ENCODE data around the gene TM4SF4. TPM values are rescaled to one million over a fixed set of nuclear protein-coding genes. Genes with fewer than 3 reads are reported as not detected.
A peak's percentile ranks its signal among the peaks of the same experiment; 100 is the strongest.

TM4SF4 gene
- total and polyA plus RNA-seq, 7 donors, result 0.92 to 17.1 (median 5.0) TPM; not detected in 1

DNA sequence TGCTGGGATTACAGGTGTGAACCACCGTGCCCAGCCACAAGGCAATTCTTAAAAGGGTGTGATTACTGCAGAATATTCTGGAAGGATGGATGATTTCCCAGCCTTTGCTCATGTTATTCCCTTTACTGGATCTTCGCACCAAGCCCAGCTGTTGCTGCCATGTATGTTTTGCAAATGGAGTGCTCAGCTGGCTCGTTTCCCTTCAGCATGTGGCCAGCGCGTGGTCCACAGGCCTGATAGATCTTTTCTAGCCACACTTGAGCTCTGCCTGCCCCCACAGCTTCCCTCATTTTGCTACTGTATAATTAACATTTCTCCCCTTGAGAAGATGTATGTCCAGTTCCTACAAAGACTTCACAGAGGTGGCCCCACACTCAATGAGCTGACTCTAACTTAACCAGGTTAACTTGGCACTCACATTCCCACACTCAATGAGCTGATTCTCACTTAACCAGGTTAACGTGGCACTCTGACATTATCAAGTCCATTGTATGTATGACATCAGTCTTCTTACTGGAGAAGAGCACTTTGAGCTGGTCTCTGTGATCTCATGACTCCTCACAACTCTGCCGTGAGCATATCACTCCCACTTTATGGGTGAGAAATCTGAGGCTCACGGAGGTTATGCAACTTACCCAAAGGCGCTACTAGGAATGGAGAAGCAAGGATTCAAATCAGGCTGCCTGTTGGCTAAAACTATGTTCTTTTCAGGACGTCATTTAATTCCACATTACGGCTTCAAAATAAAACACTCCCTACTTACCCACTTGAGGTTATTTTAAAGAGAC lies 49.2 kb downstream of the TM4SF4 start:
- no peak for TF ChIP-seq CTCF (IDR thresholded peaks at IDR 0.05)
- no peak for TF ChIP-seq POLR2AphosphoS5 (IDR thresholded peaks at IDR 0.05)
- no peak for TF ChIP-seq POLR2A (IDR thresholded peaks at IDR 0.05)
- TF ChIP-seq EP300 (IDR thresholded peaks at IDR 0.05), result no peak
- H3K4me1 ChIP-seq, result peaks cover 0 to 21% (median 14%) of the 10 kb centered on the region in 4 donors
- 78 to 85% methylated on average over 11 of the region's 11 CpGs for WGBS, 2 donors
- intact Hi-C loops (cut with DNase I), result no loop called here
- H3K36me3 ChIP-seq, result peaks cover 4 to 70% (median 21%) of the 10 kb centered on the region in 4 donors
- H3K9me3 ChIP-seq, result no peaks in the 10 kb centered on the region
- H3K27me3 ChIP-seq, result no peaks in the 10 kb centered on the region
- H3K27ac ChIP-seq, result no peak overlapping the region
- H3K4me3 ChIP-seq, result no peak overlapping the region
- no peak for DNase-seq

- peaks cover 0 to 62% (median 37%) of the 10 kb centered on the region in 4 donors for H3K4me1 ChIP-seq
- H3K4me3 ChIP-seq, result no peak overlapping the region
- intact Hi-C loops (cut with DNase I), result loop anchor here (2.0 to 5.0 kb wide), 2 partner anchors 131 to 190 kb away; partner anchors contain the start of gene WWTR1
- H3K9me3 ChIP-seq, result no peaks in the 10 kb centered on the region
- H3K36me3 ChIP-seq, result peaks cover 4 to 38% (median 8%) of the 10 kb centered on the region in 4 donors
- 26 to 56% methylated on average over 5 of the region's 5 CpGs for whole genome bisulfite sequencing, 2 donors
- DNase-seq, result no peak
- H3K27ac ChIP-seq, result peak overlapping the region; percentile 52 to 66 (median 56)
- H3K27me3 ChIP-seq, result no peaks in the 10 kb centered on the region
- TF ChIP-seq EP300 (IDR thresholded peaks at IDR 0.05), result no peak
- no peak for TF ChIP-seq POLR2A (IDR thresholded peaks at IDR 0.05)
- peak in 1 of 4 experiments; percentile 26 for TF ChIP-seq CTCF (IDR thresholded peaks at IDR 0.05)
- TF ChIP-seq POLR2AphosphoS5 (IDR thresholded peaks at IDR 0.05), result peak in 1 of 4 donors; percentile 26
Measured at GRCh38 chr3:149527531-149528339, 53.2 kb downstream of the TM4SF4 start.

- Histone ChIP-seq H3K4me1 (peaks cover 0 to 67% (median 42%) of the 10 kb centered on the region in 4 donors), H3K4me3 (no peak overlapping the region), H3K27ac (peak overlapping the region; percentile 52 to 66 (median 56)), H3K9me3 (no peaks in the 10 kb centered on the region), H3K36me3 (peaks cover 4 to 34% (median 8%) of the 10 kb centered on the region in 4 donors), H3K27me3 (no peaks in the 10 kb centered on the region)
- TF ChIP-seq CTCF (IDR thresholded peaks at IDR 0.05) (no peak), POLR2AphosphoS5 (IDR thresholded peaks at IDR 0.05) (peak in 3 of 4 donors; percentile 9 to 79 (median 58)), EP300 (IDR thresholded peaks at IDR 0.05) (peak in 1 of 4 donors; percentile 40), POLR2A (IDR thresholded peaks at IDR 0.05) (no peak)
- DNase-seq, result no peak
- intact Hi-C loops (cut with DNase I), result loop anchor here (2.0 to 5.0 kb wide), 2 partner anchors 131 to 189 kb away; partner anchors contain the start of gene WWTR1
- 12 to 46% methylated on average over 4 of the region's 4 CpGs for WGBS, 2 donors
Measured at GRCh38 chr3:149528340-149528650, 53.8 kb downstream of the TM4SF4 start.

- 78 to 88% methylated on average over 2 of the region's 2 CpGs for WGBS, 2 donors
- Histone ChIP-seq H3K27me3 (no peaks in the 10 kb centered on the region), H3K9me3 (no peaks in the 10 kb centered on the region), H3K36me3 (peaks cover 4 to 26% (median 6%) of the 10 kb centered on the region in 4 donors), H3K27ac (peak overlapping the region; percentile 52 to 66 (median 56)), H3K4me3 (no peak overlapping the region), H3K4me1 (peaks cover 0 to 75% (median 50%) of the 10 kb centered on the region in 4 donors)
- no peak for DNase-seq
- intact Hi-C loops (cut with DNase I), result loop anchor here (2.0 to 5.0 kb wide), 2 partner anchors 130 to 188 kb away; partner anchors contain the start of gene WWTR1
- no peak for TF ChIP-seq CTCF (IDR thresholded peaks at IDR 0.05)
- no peak for TF ChIP-seq POLR2A (IDR thresholded peaks at IDR 0.05)
- no peak for TF ChIP-seq POLR2AphosphoS5 (IDR thresholded peaks at IDR 0.05)
- no peak for TF ChIP-seq EP300 (IDR thresholded peaks at IDR 0.05)
Measured at GRCh38 chr3:149529099-149529498, 54.6 kb downstream of the TM4SF4 start.

All from sigmoid colon (tissue), 7 donors.